AG10803 (cell line): Measurements from ENCODE around the gene CPXM1.

ENCODE experiments used
- DNase-seq: peaks from one replicate; pipeline ENCODE4 v3.0.0; 2010; ENCODE audit warnings: low read depth
- H3K4me3 ChIP-seq: 2 replicates; pipeline ENCODE4 v1.5.1; 2011; ENCODE audit warnings: mild to moderate bottlenecking, low read length, control low read depth
- TF ChIP-seq, protein P1 (sequence below): conservative IDR thresholded peaks from 2 replicates; pipeline ENCODE4 v1.5.1; 2011; ENCODE audit warnings: mild to moderate bottlenecking, low read length, control low read depth, inconsistent platforms

Gene CPXM1

DNA sequence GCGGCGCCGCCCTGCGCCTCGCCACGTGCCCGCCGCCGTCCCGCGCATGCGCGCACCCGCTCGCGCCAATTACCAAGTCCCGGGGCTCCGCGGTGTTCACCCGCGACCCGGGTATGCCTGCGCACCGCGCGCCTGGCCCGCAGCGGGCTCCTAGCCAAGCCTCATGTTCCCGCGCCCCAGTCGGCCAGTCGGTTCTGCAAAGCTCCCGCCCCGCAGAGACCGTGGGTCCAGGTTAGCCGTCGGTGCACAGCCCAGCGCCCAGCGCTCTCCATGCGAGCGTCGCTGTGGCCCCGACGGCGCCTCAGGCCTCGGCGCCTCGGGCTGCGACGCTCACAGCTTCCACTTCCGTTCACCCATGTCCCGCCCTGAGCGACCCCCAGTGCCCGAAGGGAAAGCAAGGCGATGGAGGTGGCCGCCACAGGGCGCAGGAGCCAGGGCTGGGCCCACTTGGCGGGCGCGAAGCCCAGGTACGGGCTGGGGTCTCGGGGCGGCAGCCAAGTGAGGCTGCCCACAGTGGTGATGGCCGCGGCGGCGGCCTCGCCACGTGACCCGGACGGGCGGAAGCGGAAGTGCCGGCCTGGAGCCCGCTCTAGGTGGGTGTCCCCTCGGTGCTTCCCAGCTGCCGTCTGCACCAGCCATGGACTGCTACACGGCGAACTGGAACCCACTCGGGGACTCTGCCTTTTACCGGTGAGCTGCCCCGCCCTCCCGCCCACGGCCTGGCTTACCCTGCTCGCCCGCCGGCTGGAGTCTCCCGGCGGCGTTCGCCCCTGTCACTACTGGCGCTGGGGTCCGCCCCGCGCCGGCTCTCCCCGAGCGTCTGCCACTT is 39.9 kb upstream of the CPXM1 start, which contains the start of the genes PCED1A and VPS16:
TSS of gene PCED1A (minus strand) at position 518 of the 829 bp plus-strand sequence. CDS start 743 bp downstream, outside the sequence.
TSS of gene VPS16 (plus strand) at position 608 of the 829 bp plus-strand sequence. CDS start at position 638, 30 bp downstream.
- H3K4me3 ChIP-seq: peak within 1 kb of the TSS; percentile 92
- peak; percentile 83 for DNase-seq
- TF ChIP-seq, protein P1, sequence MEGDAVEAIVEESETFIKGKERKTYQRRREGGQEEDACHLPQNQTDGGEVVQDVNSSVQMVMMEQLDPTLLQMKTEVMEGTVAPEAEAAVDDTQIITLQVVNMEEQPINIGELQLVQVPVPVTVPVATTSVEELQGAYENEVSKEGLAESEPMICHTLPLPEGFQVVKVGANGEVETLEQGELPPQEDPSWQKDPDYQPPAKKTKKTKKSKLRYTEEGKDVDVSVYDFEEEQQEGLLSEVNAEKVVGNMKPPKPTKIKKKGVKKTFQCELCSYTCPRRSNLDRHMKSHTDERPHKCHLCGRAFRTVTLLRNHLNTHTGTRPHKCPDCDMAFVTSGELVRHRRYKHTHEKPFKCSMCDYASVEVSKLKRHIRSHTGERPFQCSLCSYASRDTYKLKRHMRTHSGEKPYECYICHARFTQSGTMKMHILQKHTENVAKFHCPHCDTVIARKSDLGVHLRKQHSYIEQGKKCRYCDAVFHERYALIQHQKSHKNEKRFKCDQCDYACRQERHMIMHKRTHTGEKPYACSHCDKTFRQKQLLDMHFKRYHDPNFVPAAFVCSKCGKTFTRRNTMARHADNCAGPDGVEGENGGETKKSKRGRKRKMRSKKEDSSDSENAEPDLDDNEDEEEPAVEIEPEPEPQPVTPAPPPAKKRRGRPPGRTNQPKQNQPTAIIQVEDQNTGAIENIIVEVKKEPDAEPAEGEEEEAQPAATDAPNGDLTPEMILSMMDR: no peak

DNA sequence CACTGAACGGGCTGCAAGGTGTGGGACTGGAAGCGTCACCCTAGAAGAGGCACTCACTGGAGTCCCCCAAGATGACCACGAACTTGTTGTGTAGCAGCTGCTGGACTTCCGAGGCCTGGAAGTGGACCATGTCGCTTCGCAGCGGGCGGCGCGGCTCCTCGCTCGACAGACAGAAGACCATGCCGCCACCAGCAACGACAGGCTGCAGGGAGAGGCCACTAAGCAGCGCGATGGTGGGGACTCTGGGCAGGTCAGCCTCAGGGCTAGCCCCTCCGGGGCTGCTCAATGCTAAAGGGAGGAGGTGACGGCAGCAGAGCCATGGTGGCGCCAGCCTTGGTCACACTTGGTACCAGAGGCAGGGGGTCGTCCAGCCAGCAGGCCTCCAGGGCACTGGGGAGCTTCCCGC is 39.3 kb upstream of the CPXM1 start:
- DNase-seq: no peak
- TF ChIP-seq, protein P1: no peak
- H3K4me3 ChIP-seq: peak overlapping the region; percentile 92

DNA sequence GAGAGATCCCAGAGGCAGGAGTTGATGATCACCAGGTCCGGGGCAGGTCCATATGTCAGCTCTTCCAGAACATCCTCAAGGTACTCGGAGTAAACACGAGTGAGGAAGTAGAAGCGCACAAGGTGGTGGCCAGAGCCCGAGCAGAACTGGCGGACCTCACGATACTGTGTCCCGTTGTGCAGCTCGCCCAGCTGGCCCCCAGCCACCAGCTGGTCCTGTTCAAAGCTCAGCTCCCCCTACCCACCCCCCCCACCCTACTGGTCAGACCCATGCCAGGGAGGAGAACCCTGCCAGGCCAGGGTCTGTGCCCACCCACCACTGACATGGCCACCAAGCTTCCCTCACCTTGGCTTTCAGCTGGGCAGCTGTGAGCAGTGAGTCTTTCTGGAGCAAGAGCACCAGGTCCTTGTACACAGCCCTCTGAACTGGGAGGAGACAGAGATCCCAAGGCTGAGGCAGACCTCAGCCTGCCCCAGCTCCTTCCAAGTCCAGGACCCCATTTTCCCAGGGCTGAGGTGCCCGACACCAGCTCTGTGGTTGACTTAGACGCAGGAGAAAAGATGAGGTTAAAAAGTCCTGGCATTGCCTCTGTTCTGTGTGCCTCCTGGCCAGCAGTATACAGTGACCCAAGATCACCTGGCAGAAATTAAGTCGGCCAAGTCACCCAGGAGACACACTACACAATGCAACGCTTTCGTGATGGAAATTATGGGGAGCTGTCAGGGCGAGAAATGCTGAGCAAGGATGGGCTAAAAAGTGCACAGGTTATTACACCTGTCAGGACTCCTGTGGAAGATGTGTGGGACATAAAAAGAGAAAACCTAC is 38.6 kb upstream of the CPXM1 start:
- TF ChIP-seq, protein P1: no peak
- H3K4me3 ChIP-seq: no peak overlapping the region
- no peak for DNase-seq

DNA sequence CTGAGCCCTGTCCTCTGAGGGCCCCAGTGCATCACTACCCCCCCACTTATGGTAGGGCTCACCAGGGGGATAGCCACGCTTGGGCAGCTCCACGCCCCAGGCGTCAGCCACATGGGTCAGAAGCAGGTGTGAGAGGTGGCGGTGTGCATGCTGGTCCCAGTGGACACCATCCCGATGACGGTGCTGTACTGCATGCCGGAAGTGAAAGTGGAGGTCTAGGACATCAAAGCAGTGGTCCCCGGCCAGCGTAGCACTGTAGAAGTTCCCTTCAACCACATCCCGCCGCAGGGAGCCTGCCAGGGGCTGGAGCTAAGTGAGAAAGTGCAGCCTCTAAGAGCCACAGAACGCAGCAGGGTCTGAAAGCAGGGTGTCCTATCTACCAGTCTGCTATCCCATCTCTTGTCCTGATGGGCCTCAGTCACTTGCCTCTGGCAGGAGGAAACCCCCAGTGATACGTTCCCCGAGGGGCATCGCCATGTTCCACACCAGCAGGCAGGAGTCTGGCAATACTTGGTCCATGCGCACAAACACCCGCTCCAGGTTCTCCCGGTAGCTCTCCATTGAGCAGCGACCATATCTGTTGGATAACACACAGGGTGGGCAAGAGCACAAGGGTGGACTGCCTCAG is 37.9 kb upstream of the CPXM1 start:
- TF ChIP-seq, protein P1: no peak
- DNase-seq: no peak
- H3K4me3 ChIP-seq: no peak overlapping the region

DNA sequence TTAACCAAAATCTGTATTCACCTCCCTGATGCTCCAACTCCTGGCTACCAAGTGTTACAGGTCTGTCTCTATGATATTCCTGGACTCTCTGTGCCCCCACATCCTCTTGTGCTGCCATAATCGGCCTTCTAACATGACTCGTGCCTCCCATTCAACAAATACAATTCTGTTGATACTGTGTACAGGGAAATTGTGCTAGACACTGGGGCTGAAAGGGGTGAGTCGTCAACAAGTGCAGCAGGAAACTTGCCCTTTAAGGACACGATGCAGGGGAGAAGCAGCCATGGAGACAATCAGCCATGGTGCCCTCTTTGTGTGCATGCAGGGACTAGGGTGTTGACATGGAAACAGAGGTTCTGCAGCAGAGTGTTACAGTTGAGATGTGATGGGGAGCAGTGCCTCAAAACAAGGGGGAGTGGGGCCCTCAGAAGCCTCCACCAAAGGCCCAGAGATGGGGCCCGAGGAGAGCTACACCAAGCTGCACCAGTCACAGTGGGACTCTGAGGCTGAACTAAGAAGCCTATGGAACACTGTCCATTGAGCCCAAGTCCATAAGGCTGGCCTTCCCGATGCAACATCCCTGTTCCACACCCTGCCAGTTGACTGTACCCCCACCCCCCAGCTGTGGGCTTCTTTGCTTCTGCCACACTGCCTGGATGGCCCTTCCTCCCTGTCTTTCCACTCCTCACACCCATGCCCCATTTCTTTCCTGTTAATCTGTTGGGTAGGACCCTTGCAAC is 37.0 kb upstream of the CPXM1 start:
- DNase-seq: no peak
- TF ChIP-seq, protein P1: no peak
- no peak overlapping the region for H3K4me3 ChIP-seq

DNA sequence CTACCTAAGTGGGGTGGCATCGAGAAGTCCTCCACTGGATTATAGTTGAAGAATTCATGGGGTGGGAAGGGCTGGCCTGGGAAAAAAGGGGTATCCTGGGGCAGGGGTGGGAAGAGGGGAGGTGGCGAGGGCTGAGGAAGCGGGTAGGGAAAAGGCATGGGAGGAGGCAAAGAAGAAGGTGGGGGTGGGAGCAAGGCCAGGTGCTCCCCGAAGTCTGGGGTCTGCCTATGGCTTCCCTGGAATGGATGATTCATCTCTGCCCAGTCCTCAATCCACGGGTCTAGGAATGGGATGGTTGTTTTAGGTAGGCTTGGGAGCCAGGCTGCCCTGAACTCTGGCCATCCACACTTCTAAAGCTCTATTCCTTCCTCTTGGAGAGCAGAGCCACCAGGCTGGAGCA is 35.6 kb upstream of the CPXM1 start:
- H3K4me3 ChIP-seq: no peak overlapping the region
- DNase-seq: no peak
- TF ChIP-seq, protein P1: no peak
